ENCODE data around the gene JADE1. TPM values are rescaled to one million over a fixed set of nuclear protein-coding genes. Genes with fewer than 3 reads are reported as not detected.

Gene JADE1
- total and polyA plus RNA-seq, 2 of the 13 experiments (the other 11 are each of a cell fraction or from before 2014, with no cell fraction given) = 5.4 to 19.3 TPM

DNA sequence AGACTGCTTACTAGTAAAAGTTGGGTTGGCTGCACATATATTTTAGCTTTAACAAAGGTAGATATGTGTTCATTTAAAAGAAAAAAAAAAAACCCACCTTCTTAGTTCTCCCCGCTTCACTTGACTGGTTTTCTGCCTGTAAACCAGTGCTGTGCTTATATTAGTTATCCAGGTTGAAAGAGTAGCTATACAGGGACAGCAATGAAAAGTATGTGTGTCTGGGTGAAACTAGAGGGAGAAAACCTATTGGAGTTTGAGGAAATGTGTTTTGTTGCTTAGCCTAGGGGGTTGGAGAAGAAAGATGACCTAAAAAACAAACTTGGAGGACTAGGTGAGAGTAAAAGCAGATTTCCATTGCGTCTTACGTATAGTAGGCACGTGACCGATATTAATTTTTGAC lies 4.5 kb downstream of the JADE1 start:
- POLR2A ChIA-PET = interaction anchor here (0.7 kb wide), 1 partner anchor 751 kb away, joined by 3 read pairs; no protein-coding TSS in a partner anchor
- H2AFZ ChIP-seq (ENCODE audit: low read length) = no peak overlapping the region
- no peaks in the 10 kb centered on the region for H3K36me3 ChIP-seq (replicated peaks in 1 of 2; ENCODE audit: control insufficient read depth in 1 of 2, insufficient read depth in 2 of 2, low read length in 2 of 2)
- in situ Hi-C loops (cut with HindIII; ENCODE audit: extremely low pct_ligation_motif_present, low pct_unique_long_range_greater_than_20kb) = loop anchor here (5.0 to 25.0 kb wide), 2 partner anchors 48 to 252 kb away; no protein-coding TSS in a partner anchor
- DNase-seq (ENCODE audit: low spot score) (no peak), FAIRE-seq (no peak), ATAC-seq (no peak)
- BruUV-seq (replicated peaks) = no TSS peak
- H3K9ac ChIP-seq (ENCODE audit: insufficient read depth, low read depth, low read length) = no peak overlapping the region
- intact Hi-C loops (cut with micrococcal nuclease; ENCODE audit: unreplicated experiment) = loop anchor here (1.0 to 5.0 kb wide), 2 partner anchors 214 to 527 kb away; partner anchors contain the start of gene PGRMC2
- no peak overlapping the region for H3K4me2 ChIP-seq (ENCODE audit: low read depth, low read length)
- no peak overlapping the region for H3K4me3 ChIP-seq (replicated peaks in 1 of 3; ENCODE audit: insufficient read depth in 1 of 3, low read depth in 2 of 3, low read length in 3 of 3)
- CTCF ChIA-PET (ENCODE audit: low intra/inter-chr PET ratio, low total read pairs) = no interaction called here
- H3K4me1 ChIP-seq (ENCODE audit: insufficient read depth, low read length) = peaks cover 48% of the 10 kb centered on the region
- 97% methylated on average over 5 of the region's 5 CpGs for WGBS (ENCODE audit: low lambda C conversion rate)
- H3K27ac ChIP-seq (ENCODE audit: extremely low read length, insufficient read depth, low read length) = peak overlapping the region; percentile 23
- no peaks in the 10 kb centered on the region; a peak in 1 of 5 replicates for H3K27me3 ChIP-seq (ENCODE audit: control insufficient read depth in 1 of 2, insufficient read depth in 2 of 2, low read length in 2 of 2)
- peaks cover 68% of the 10 kb centered on the region for H3K79me2 ChIP-seq (ENCODE audit: insufficient read depth, low read length)
- peaks cover 20% of the 10 kb centered on the region for H4K20me1 ChIP-seq (ENCODE audit: insufficient read depth, low read length)
- no peaks in the 10 kb centered on the region for H3K9me3 ChIP-seq (ENCODE audit: low read length)
- TF ChIP-seq ZBTB3 (CRISPR knock-in tag; IDR thresholded peaks at IDR 0.05; ENCODE audit: borderline replicate concordance, low read depth) = no peak
- TF ChIP-seq TOE1 (CRISPR knock-in tag; IDR thresholded peaks at IDR 0.05) = no peak
- TF ChIP-seq, protein P1, sequence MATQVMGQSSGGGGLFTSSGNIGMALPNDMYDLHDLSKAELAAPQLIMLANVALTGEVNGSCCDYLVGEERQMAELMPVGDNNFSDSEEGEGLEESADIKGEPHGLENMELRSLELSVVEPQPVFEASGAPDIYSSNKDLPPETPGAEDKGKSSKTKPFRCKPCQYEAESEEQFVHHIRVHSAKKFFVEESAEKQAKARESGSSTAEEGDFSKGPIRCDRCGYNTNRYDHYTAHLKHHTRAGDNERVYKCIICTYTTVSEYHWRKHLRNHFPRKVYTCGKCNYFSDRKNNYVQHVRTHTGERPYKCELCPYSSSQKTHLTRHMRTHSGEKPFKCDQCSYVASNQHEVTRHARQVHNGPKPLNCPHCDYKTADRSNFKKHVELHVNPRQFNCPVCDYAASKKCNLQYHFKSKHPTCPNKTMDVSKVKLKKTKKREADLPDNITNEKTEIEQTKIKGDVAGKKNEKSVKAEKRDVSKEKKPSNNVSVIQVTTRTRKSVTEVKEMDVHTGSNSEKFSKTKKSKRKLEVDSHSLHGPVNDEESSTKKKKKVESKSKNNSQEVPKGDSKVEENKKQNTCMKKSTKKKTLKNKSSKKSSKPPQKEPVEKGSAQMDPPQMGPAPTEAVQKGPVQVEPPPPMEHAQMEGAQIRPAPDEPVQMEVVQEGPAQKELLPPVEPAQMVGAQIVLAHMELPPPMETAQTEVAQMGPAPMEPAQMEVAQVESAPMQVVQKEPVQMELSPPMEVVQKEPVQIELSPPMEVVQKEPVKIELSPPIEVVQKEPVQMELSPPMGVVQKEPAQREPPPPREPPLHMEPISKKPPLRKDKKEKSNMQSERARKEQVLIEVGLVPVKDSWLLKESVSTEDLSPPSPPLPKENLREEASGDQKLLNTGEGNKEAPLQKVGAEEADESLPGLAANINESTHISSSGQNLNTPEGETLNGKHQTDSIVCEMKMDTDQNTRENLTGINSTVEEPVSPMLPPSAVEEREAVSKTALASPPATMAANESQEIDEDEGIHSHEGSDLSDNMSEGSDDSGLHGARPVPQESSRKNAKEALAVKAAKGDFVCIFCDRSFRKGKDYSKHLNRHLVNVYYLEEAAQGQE (IDR thresholded peaks at IDR 0.05; ENCODE audit: borderline replicate concordance in 1 of 2, low read depth in 1 of 2, low read length in 2 of 2) = no peak
- no peak for TF ChIP-seq SATB2 (CRISPR knock-in tag; IDR thresholded peaks at IDR 0.05)
- no peak for TF ChIP-seq RORA (CRISPR knock-in tag; IDR thresholded peaks at IDR 0.05)
- TF ChIP-seq ZNF710 (CRISPR knock-in tag; IDR thresholded peaks at IDR 0.05; ENCODE audit: borderline replicate concordance) = no peak
- no peak for TF ChIP-seq ZBTB49 (CRISPR knock-in tag; IDR thresholded peaks at IDR 0.05; ENCODE audit: borderline replicate concordance)
- no peak for TF ChIP-seq CREB3 (CRISPR knock-in tag; IDR thresholded peaks at IDR 0.05)
- no peak for TF ChIP-seq SP4 (CRISPR knock-in tag; IDR thresholded peaks at IDR 0.05)
- no peak for TF ChIP-seq ZNF564 (CRISPR knock-in tag; IDR thresholded peaks at IDR 0.05)
- TF ChIP-seq, protein P2, sequence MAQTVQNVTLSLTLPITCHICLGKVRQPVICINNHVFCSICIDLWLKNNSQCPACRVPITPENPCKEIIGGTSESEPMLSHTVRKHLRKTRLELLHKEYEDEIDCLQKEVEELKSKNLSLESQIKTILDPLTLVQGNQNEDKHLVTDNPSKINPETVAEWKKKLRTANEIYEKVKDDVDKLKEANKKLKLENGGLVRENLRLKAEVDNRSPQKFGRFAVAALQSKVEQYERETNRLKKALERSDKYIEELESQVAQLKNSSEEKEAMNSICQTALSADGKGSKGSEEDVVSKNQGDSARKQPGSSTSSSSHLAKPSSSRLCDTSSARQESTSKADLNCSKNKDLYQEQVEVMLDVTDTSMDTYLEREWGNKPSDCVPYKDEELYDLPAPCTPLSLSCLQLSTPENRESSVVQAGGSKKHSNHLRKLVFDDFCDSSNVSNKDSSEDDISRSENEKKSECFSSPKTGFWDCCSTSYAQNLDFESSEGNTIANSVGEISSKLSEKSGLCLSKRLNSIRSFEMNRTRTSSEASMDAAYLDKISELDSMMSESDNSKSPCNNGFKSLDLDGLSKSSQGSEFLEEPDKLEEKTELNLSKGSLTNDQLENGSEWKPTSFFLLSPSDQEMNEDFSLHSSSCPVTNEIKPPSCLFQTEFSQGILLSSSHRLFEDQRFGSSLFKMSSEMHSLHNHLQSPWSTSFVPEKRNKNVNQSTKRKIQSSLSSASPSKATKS (CRISPR knock-in tag; IDR thresholded peaks at IDR 0.05) = no peak
- TF ChIP-seq KLF9 (CRISPR knock-in tag; IDR thresholded peaks at IDR 0.05; ENCODE audit: low read depth) = no peak
